Measurements from ENCODE around the gene ASPRV1. TPM values are rescaled to one million over a fixed set of nuclear protein-coding genes. Genes with fewer than 3 reads are reported as not detected.

ASPRV1 gene
- polyA plus RNA-seq, 3 donors = 0.25 to 0.52 (median 0.27) TPM

DNA sequence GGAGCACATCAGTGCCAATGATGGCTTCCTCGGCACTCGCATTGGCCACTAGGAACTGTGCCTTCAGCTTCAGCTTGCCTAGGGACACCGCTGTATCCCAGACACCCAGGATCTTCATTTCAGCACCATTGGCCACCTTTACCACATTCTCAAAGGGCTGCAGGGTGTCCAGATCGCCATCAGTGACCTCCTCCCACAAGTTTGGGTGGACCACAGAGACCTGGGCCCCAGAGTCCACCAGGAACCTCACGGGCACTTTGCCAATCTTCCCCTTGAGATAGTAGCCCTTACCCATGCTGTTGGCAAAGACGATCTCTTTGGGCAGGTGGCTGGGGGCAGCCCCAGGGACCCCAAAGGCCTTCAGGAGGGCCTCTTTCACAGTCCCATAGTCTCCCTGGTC, 610 bp downstream of the ASPRV1 start:
- Histone ChIP-seq H3K36me3 (replicated peaks in 1 of 2; ENCODE audit: control insufficient read depth in 1 of 2, insufficient read depth in 2 of 2, low read length in 2 of 2) (no peaks in the 10 kb centered on the region), H3K27ac (ENCODE audit: low read depth in 1 of 2, low read length in 2 of 2) (no peak overlapping the region), H3K4me2 (replicated peaks; ENCODE audit: extremely low read depth, low read length, poor library complexity, severe bottlenecking) (no peak overlapping the region), H2AFZ (ENCODE audit: insufficient read depth, low read depth, low read length, poor library complexity, severe bottlenecking) (no peak overlapping the region), H4K20me1 (ENCODE audit: insufficient read depth, low read length) (no peaks in the 10 kb centered on the region), H3K4me3 (replicated peaks in 1 of 3; ENCODE audit: low read depth in 2 of 3, low read length in 3 of 3) (no peak overlapping the region), H3K27me3 (ENCODE audit: control insufficient read depth in 2 of 2, insufficient read depth in 2 of 2, low read length in 2 of 2) (no peaks in the 10 kb centered on the region), H3K9ac (ENCODE audit: insufficient read depth, low read length, poor library complexity, severe bottlenecking) (no peak overlapping the region), H3K79me2 (ENCODE audit: insufficient read depth, low read length) (no peaks in the 10 kb centered on the region), H3K4me1 (ENCODE audit: control insufficient read depth in 1 of 2, insufficient read depth in 2 of 2, low read length in 2 of 2) (peaks cover 17 to 18% of the 10 kb centered on the region in 2 donors), H3K9me3 (replicated peaks in 1 of 2; ENCODE audit: control insufficient read depth in 1 of 2, insufficient read depth in 1 of 2, low read length in 2 of 2) (no peaks in the 10 kb centered on the region)
- TF ChIP-seq, protein P1, sequence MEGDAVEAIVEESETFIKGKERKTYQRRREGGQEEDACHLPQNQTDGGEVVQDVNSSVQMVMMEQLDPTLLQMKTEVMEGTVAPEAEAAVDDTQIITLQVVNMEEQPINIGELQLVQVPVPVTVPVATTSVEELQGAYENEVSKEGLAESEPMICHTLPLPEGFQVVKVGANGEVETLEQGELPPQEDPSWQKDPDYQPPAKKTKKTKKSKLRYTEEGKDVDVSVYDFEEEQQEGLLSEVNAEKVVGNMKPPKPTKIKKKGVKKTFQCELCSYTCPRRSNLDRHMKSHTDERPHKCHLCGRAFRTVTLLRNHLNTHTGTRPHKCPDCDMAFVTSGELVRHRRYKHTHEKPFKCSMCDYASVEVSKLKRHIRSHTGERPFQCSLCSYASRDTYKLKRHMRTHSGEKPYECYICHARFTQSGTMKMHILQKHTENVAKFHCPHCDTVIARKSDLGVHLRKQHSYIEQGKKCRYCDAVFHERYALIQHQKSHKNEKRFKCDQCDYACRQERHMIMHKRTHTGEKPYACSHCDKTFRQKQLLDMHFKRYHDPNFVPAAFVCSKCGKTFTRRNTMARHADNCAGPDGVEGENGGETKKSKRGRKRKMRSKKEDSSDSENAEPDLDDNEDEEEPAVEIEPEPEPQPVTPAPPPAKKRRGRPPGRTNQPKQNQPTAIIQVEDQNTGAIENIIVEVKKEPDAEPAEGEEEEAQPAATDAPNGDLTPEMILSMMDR (IDR thresholded peaks at IDR 0.05) = no peak
- peaks cover 26% of the 10 kb centered on the region for H3K4me1 Mint-ChIP-seq
- 96% methylated on average over 4 of the region's 6 CpGs for WGBS (ENCODE audit: insufficient coverage)
- H3K27me3 Mint-ChIP-seq (ENCODE audit: low read depth in 3 of 3) = peaks cover 0 to 6% (median 5%) of the 10 kb centered on the region in 3 donors
- H3K36me3 Mint-ChIP-seq = no peaks in the 10 kb centered on the region
- peak in 1 of 3 donors; percentile 1 for DNase-seq
- peaks cover 0 to 3% (median 0%) of the 10 kb centered on the region in 7 donors for H3K9me3 Mint-ChIP-seq
- H3K4me3 Mint-ChIP-seq = no peak overlapping the region
- intact Hi-C loops (cut with micrococcal nuclease) = no loop called here
- no peak overlapping the region for H3K27ac Mint-ChIP-seq

DNA sequence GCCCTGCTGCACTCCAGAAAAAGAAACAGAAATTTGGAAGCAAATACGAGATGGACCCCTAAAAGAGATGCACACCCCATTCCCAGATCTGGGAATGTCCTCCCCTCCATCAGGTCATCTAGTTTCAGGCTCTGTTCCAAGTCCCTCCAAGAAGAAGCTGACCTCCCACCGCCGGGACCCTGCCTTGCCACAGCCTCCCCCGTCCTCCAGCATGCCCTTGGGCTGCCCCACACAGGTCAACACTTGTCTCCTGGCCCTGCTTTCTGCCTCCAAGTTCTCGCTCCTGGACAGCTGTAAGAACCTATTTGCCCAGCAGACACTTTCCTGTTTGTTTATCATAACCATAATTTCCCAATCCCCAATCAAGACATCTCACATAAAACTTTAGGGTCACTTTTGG, 2.0 kb downstream of the ASPRV1 start:
- no peak overlapping the region for H3K9ac ChIP-seq (ENCODE audit: insufficient read depth, low read length, poor library complexity, severe bottlenecking)

More for the DNA sequence above, 2.0 kb downstream of the ASPRV1 start:
- Mint-ChIP-seq H3K9me3 (peaks cover 0 to 3% (median 0%) of the 10 kb centered on the region in 7 donors), H3K36me3 (no peaks in the 10 kb centered on the region), H3K4me3 (no peak overlapping the region), H3K4me1 (peaks cover 29% of the 10 kb centered on the region), H3K27ac (peak overlapping the region in 1 of 7 donors; percentile 19), H3K27me3 (ENCODE audit: low read depth in 3 of 3) (peaks cover 0 to 8% (median 3%) of the 10 kb centered on the region in 3 donors)
- DNase-seq = no peak
- Histone ChIP-seq H2AFZ (ENCODE audit: insufficient read depth, low read depth, low read length, poor library complexity, severe bottlenecking) (no peak overlapping the region), H3K9me3 (replicated peaks in 1 of 2; ENCODE audit: control insufficient read depth in 1 of 2, insufficient read depth in 1 of 2, low read length in 2 of 2) (no peaks in the 10 kb centered on the region), H3K27ac (ENCODE audit: low read depth in 1 of 2, low read length in 2 of 2) (no peak overlapping the region), H4K20me1 (ENCODE audit: insufficient read depth, low read length) (no peaks in the 10 kb centered on the region), H3K36me3 (replicated peaks in 1 of 2; ENCODE audit: control insufficient read depth in 1 of 2, insufficient read depth in 2 of 2, low read length in 2 of 2) (no peaks in the 10 kb centered on the region), H3K27me3 (ENCODE audit: control insufficient read depth in 2 of 2, insufficient read depth in 2 of 2, low read length in 2 of 2) (no peaks in the 10 kb centered on the region), H3K4me2 (replicated peaks; ENCODE audit: extremely low read depth, low read length, poor library complexity, severe bottlenecking) (no peak overlapping the region), H3K79me2 (ENCODE audit: insufficient read depth, low read length) (no peaks in the 10 kb centered on the region), H3K4me1 (ENCODE audit: control insufficient read depth in 1 of 2, insufficient read depth in 2 of 2, low read length in 2 of 2) (peaks cover 15 to 24% of the 10 kb centered on the region in 2 donors), H3K4me3 (replicated peaks in 1 of 3; ENCODE audit: low read depth in 2 of 3, low read length in 3 of 3) (no peak overlapping the region)
- TF ChIP-seq, protein P1 (IDR thresholded peaks at IDR 0.05) = no peak
- WGBS (ENCODE audit: insufficient coverage) = 98% methylated on average over 4 of the region's 5 CpGs
- intact Hi-C loops (cut with micrococcal nuclease) = no loop called here

All from CD14-positive monocyte (primary cell).